HG03342 (cell line): ENCODE data around the gene CDK16.

Source experiments
- ATAC-seq: cut with Tn5 transposase; IDR thresholded peaks from one replicate; pipeline ENCODE4 v1.9.1; 2021; ENCODE audit warnings: mild to moderate bottlenecking, moderate library complexity; ENCODE audit not compliant: unreplicated experiment

CDK16 gene

GRCh38 chrX:47218280-47218919 lies at the start of gene CDK16:
TSS of gene CDK16 (plus strand) at chrX:47218681. CDS start at chrX:47223558, 4,877 bp downstream.
- peak; percentile 46 for ATAC-seq

GRCh38 chrX:47169273-47169672 lies 49.2 kb upstream of the CDK16 start:
- no peak for ATAC-seq

DNA sequence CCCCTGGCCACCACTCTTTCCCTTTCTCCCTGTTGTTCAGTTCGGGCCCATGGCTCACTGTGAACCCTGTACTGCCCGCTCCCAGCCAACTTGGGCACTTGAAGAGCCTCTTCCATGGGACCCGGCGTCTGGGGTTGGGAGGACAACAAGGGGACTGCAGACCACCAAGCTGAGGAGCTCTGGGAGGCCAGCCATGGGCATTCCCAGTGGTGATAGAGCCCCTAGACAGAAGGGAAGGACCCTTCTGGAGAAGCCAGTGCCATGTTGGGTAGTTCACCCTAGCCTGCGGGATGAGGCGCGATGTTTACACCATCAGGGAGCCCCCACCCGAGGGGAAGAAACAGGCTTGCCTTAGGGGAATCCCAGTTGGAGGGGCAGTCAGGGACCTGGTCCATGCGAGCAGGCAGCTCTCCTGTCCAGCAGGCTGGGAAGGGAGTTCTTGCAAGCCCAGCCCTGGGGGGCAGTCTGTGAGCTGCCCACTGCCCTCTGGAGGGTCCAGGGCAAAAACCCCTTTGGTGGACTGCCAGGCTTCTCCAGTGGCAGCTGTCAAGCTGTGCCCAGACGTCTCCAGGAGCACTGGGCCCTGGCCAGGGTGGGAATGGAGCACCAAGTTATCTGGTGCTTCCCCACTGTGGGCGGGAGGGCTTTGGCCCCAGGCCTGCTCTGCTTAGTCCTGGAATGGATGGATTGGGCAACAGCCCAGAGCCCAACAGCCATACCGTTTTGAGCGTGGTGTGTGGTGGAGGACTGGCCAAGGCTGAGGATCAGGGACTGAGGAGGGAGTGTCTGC lies 48.6 kb upstream of the CDK16 start:
- ATAC-seq: no peak

GRCh38 chrX:47170861-47171692 lies 47.4 kb upstream of the CDK16 start:
- no peak for ATAC-seq

- ATAC-seq: no peak
Measured at GRCh38 chrX:47171996-47172395, 46.5 kb upstream of the CDK16 start.

DNA sequence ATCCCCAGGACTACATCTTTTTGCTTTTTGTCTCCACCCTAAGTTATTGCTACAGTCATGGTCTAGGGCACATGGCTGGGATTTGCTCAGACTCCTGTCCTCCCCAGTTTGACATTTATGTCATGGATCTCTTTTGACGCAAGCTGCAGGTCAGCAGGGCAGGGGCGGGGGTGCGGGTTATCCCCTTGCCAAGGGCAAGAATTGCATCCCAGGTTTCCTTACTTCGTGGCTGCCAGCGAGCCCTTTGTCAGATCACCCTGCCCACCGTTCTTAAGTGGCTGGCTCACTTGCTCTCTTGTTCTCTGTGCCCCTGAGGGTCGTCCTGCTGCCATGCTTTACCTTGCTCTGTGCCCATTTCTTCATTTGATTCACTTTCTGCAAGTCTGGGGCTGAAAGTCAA lies 45.9 kb upstream of the CDK16 start:
- ATAC-seq: no peak

DNA sequence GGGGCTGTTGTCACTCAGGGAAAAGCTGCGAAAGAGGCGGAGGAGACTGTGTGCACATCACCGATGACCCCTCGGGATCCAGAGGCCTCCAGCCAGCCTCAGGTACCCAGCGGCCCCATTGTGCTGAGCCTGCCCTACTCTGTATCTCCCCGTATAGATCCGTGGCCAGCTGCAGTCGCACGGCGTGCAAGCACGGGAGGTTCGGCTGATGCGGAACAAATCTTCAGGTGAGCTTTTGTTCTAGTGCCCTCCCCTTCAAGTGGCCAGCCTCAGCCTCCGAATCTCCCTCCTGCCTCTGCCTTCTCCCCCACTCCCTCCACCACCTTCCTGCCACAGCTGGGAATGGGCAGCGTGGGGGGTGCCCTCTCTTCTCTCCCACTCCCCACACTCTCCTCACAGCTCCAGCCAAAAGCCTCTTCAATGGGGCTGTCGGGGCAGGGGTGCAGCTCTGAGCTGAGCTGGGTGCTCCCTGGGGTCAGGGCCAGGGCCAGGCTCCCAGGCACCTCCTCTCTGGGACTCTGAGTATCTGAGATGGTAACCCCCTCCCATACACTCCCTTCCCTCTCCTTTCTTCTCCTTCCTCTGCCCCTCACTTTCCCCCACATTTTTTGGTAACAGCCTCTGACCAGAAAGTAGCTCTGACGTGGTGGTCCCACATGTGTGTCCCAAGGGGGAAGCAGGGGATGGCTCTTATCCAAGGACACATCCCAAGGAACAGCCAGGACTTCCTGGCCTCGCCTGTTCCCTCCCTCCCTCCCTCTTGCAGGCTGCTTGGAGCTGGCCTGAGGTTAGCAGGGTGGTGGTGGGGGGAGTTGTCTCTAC lies 45.3 kb upstream of the CDK16 start:
- no peak for ATAC-seq

GRCh38 chrX:47174376-47174775 lies 44.1 kb upstream of the CDK16 start:
- ATAC-seq: no peak

GRCh38 chrX:47174846-47175587 lies 43.5 kb upstream of the CDK16 start:
- no peak for ATAC-seq

- ATAC-seq: no peak
Measured at GRCh38 chrX:47175588-47175980, 42.9 kb upstream of the CDK16 start.

DNA sequence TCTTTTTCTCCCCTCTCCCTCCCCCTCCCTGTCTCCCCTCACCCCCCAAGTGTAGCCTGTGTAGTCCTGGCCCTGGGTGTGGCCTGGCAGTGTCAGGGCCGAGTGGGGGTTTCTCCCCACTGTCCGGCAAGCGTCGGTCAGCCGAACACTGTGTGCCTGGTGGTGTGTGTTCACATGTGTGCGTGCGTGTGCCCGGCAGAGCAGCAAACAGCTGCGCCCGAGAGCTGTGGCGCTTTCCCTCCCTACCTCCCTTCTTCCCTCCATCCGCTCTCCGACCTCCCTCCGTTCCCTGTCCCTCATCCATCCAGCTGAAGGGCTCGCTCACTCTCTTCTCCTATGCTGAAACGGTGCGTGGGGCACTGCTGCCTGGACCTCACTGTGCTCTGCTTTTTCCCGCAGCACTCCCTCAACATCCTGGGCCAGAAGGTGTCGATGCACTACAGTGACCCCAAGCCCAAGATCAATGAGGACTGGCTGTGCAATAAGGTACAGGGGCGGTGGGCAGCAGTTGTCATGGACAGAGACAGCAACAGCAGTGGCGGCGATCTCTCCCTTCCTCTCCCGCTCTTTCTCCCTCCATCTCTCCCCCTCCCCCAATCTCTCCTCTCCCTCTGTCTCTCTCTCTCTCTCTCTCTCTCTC lies 42.3 kb upstream of the CDK16 start:
- ATAC-seq: no peak

DNA sequence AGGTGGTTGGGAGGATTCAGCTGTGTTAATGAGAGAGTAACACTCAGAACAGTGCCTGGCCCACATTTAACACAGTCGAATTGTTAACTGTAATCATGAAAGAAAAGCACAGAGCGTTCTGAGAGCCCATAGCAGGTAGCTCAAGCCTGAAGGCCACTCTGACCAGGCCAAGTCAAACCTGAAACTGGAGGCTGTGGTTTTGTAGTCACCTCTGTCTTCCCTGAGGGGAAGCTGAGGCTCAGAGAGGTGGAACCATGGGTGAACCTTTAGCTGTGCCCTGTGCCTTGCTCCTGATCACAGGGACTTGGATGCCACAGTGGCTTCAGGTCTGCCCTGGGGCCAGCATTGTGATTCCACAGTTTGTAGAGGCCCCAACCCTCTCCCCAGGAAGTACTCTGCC lies 41.4 kb upstream of the CDK16 start:
- no peak for ATAC-seq

- ATAC-seq: no peak
Measured at GRCh38 chrX:47178337-47178736, 40.1 kb upstream of the CDK16 start.

DNA sequence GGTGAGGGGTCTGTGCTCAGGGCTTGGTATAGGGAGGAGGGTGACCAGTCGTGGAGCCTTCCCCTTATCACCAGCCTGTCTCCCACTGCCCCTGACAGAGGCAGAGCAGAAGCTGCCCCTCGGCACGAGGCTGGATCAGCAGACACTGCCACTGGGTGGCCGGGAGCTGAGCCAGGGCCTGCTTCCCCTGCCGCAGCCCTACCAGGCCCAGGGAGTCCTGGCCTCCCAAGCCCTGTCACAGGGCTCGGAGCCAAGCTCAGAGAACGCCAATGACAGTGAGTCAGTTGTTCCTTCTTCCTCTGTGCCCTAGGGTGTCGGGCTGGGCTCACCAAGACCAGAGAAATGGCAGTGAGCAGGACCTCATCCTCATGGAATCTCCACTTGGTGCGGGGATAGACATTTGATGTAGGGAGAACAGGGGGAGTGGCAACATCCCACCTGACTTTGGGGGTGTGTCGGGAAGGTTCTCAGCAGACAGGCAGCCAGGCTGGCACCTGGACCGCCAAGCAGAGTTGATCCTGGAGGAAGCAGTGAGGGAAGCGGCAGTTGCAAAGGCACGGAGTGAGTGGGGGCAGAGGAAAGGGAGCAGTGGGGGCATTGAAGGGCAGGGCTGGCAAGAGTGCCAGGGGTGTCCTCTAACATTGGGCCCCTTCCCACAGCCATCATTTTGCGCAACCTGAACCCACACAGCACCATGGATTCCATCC lies 39.1 kb upstream of the CDK16 start:
- no peak for ATAC-seq

GRCh38 chrX:47179928-47180255 lies 38.6 kb upstream of the CDK16 start:
- ATAC-seq: no peak

DNA sequence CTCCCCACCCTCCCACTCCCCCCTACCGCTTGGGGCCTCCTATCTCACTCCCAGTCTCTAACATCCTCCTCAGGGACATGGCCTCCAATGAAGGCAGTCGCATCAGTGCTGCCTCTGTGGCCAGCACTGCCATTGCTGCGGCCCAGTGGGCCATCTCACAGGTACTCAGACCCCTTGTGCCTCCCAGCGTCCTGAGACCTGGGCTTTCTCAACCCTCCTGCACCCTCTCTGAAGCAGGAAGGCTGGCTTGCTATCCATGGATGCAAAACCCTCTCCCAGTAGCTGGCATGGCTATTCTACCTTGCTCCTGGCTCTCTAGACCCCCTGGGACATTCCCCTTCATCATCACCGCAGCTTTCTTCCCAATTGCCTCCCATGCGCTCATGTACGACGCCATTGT lies 38.1 kb upstream of the CDK16 start:
- no peak for ATAC-seq

DNA sequence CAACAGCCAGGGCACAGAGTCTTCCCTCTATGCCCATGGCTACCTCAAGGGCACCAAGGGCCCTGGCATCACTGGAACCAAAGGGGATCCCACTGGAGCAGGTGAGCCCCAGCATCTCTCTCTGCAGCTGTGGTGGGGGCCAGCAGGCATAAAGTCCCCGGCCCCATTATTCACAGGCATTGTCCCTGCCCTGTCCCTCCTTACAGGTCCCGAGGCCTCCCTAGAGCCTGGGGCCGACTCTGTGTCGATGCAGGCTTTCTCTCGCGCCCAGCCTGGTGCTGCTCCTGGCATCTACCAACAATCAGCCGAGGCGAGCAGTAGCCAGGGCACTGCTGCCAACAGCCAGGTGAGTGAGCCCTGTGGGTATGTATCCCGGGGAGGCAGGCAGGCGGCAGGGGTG lies 37.2 kb upstream of the CDK16 start:
- no peak for ATAC-seq

DNA sequence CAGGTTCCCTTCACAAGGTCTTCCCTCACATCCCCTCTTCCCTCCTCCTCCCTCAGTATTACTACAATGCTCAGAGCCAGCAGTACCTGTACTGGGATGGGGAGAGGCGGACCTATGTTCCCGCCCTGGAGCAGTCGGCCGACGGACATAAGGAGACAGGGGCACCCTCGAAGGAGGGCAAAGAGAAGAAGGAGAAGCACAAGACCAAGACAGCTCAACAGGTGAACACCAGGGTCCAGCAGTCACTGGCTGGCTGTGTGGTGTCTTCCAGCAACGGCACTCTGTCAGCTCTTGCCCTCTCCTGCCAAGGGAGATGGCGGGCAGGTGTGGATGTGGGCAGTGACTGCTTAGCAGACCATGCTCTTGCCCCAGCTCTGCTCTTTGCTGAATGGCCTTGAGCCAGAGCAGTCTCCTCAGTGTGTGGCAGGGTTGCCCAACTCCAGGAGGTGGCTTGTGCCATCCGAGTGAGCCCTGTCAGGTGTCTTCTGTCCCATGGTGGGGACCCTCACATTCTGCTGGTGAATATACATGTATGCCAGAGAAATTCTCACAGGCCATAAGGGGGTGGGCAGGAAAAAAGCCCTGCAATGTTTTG lies 36.3 kb upstream of the CDK16 start:
- no peak for ATAC-seq

DNA sequence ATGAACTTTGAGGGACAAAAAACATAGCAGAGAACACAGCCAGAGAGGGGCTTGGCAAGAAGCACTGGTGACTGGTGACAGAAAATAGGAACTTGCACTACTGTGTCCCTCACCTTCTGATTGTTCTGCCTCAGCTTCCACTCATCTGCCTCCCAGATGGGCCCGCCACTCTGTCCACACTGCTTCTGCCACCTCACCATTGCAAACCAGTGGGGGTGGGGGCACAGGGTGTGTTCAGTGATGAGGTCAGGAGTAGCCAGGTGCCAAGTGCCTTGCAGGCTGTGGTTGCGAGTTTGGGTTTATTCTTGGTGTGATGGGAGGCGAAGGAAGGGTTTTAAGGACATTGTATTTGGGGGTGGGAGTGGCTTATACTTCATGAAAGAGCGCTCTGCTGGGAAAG lies 34.0 kb upstream of the CDK16 start:
- no peak for ATAC-seq
